HG03060 (cell line): Measurements from ENCODE around the gene CDX1.

Experiments
- ATAC-seq: cut with Tn5 transposase; IDR thresholded peaks from one replicate; pipeline ENCODE4 v1.9.1; 2021; ENCODE audit warnings: low read depth, moderate number of reproducible peaks; ENCODE audit not compliant: unreplicated experiment

The CDX1 gene

GRCh38 chr5:150160448-150161081 lies 6.0 kb upstream of the CDX1 start:
- ATAC-seq: no peak

DNA sequence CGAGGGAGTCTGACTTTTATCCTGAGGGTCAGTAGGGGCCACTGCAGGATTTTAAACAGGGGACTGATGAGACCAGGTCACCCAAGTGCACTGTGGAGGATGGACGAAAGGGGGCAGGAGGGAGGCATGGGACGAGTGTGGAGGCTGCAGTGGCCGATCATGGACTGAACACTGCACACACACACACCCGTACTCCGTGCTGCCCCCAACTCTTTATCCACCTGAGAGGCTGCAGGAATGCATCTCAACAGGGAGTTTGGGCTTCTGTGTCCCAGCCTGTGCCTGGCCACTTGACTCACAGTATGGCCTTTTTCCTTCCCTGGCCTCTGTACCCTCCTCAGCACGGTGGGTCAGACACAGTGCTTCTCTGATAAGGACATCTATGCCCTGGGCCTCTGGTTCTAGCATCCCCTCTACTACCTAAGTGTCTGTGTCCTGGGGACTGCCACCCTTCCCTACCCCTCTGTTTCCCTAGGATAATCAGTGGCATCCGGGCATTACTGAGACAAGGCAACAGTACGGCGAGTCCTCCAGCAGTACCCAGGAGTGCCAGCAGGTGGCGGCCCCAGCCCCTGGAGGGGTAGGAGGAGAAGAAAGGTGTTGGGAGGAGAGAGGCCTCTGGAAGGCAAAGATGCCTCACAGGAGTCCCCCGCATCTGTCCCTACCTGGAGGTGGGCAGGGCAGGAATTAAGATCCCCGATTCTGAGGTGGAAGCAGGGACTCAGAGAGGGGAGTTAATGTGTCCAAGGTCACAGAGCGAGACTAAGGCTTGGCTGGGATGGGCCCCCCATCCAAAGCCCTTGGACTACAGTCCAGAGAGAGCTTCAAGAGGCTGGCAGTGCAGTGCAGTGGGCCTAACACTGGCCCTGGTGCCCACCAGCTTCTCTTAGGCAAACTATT lies 5.1 kb upstream of the CDX1 start:
- no peak for ATAC-seq

DNA sequence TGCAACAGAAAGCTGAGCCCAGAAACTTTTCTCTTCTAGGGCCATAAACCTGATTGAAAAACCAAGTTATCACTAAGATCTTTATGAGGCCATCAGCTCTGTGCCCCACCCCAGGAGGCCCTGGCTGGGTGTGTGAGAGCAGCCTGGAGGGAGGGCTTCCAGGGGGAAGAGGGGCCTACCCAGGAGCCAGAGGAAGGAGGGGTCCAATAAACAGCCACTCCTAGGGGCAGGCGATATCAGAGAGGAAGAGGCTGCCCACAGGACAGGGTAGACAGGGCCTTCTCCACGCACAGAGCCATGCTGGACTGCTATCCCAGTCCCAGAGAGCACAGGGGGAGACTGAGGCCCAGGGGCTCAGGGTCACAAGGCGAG lies 4.5 kb upstream of the CDX1 start:
- no peak for ATAC-seq

- ATAC-seq: no peak
Measured at GRCh38 chr5:150163035-150163434, 3.5 kb upstream of the CDX1 start.

- ATAC-seq: no peak
Measured at GRCh38 chr5:150163547-150164059, 3.0 kb upstream of the CDX1 start.

GRCh38 chr5:150164211-150164980 lies 2.2 kb upstream of the CDX1 start:
- ATAC-seq: no peak

GRCh38 chr5:150166037-150166649 lies 435 bp upstream of the CDX1 start:
- no peak for ATAC-seq

GRCh38 chr5:150167512-150167850 lies 903 bp downstream of the CDX1 start:
- ATAC-seq: no peak

GRCh38 chr5:150167908-150168307 lies 1.3 kb downstream of the CDX1 start:
- ATAC-seq: no peak

DNA sequence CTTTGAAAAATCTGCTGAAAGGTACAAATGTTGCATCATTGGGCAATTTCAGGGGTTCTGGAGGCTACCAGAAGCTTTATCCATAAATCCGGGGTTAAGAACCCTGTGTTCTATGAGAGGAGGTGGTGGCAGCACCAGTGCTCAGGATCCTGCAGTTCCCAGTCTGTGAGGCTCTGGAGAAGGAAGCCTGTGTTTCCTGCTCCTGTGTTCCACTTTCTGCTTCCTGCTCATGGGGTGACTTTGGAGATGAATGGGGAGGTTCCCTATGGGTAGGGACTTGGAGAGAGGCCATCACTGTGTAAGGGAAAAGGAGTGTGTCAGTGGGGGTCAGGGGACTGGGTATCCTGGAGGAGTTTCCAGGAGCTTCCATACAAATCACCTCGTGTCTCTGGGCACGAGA lies 2.3 kb downstream of the CDX1 start:
- no peak for ATAC-seq

GRCh38 chr5:150172145-150172544 lies 5.6 kb downstream of the CDX1 start:
- no peak for ATAC-seq

DNA sequence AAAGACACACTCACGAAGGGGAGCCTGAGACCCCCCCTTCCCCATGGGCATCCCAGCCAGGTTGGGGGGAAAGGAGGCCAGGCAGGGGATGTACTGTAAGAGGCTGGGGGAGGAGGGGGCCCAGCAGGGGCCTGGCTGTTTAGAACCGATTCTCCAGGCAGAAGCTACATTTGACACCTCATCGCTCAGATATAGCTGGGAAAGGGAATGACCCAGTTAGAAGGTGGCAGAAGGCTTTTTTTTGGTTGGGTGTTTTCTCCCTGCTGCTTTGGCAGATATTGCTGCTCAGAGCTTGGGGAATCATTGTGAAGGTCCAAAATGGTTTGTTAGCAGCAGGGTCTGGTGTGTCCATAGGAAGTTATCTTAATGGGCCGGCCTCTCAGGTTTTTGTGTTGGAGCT lies 6.0 kb downstream of the CDX1 start:
- no peak for ATAC-seq

GRCh38 chr5:150173161-150173560 lies 6.6 kb downstream of the CDX1 start:
- ATAC-seq: no peak

GRCh38 chr5:150174285-150174684 lies 7.7 kb downstream of the CDX1 start:
- no peak for ATAC-seq

DNA sequence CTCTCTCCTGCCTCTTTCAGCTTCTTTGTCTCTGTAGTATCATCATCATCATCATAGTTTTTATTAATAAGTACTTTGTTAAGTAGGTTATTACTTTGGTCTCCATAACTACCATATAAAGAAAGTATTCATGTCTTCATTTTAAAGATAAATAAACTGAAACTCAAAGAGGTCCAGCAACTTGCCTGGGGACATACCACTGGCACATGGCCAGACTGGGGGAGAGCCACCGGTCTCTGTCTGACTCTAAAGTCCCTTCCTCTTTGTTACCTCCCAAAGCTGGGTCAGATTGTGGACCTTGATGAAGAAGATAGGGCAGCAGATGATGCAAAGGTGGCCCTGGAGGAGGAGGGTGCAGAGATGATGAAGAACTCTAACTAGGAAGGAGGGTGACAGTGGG lies 8.5 kb downstream of the CDX1 start:
- no peak for ATAC-seq

DNA sequence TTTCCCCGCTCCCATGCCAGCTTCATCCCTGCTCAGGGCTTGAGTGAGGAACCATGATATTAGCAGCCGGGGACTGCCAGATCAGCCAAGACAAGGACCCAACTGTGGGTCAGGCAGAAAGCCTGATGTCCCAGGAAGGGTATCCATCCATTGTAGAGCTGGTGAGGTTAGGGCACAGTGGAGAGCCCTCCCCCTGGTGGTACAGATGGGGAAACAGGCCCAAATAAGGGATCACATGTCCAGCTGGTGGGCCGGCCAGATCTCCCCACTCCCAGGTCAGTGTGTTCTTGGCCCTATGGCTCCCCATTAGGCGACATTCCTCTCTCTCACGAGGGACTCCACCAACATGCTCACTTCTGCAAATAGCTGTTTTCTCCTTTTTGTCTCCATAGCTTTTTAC lies 9.0 kb downstream of the CDX1 start:
- ATAC-seq: no peak

- no peak for ATAC-seq
Measured at GRCh38 chr5:150176745-150177477, 10.3 kb downstream of the CDX1 start.

- no peak for ATAC-seq
Measured at GRCh38 chr5:150177721-150178120, 11.1 kb downstream of the CDX1 start.

- no peak for ATAC-seq
Measured at GRCh38 chr5:150178262-150178661, 11.7 kb downstream of the CDX1 start.

DNA sequence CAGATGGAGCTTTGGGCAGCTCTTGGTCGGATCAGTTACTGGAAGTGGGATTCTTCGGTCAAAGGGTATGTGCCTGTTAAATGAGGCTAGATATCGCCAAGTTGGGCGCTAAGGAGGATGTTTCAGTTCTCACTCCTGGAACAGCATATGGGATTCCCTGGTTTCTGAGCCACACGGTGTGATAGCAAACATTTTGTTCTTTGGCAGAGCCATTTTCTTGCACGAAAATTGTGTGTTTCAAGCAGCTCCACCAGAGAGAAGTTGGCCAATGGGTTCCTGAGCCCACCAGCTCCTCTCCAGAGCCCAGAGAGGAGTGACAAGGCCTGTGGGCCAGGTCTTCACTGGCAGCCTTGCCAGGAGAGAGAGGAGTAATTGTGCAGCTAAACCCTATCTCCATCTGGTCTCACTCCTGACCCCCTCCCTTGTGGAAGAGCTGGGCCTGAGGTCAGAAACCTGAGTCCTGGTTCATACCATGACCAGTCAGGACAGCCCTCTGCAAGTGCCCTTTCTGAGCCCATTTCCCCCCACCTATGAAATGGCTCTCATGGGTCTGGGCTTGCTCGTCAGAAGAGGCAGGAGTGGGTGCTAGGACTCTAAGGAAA lies 12.5 kb downstream of the CDX1 start:
- no peak for ATAC-seq
